ENCODE results near the gene GRID1. TPM values are rescaled to one million over a fixed set of nuclear protein-coding genes. Genes with fewer than 3 reads are reported as not detected.

The GRID1 gene
- total RNA-seq, 2 donors from 2014 or later = 0.27 to 0.85 TPM

- no peak for TF ChIP-seq CTCF (IDR thresholded peaks at IDR 0.05)
- no peak for ATAC-seq (ENCODE audit: insufficient number of reproducible peaks, low FRiP score, low read depth)
Measured at GRCh38 chr10:85617751-85618546, 748.6 kb downstream of the GRID1 start.

DNA sequence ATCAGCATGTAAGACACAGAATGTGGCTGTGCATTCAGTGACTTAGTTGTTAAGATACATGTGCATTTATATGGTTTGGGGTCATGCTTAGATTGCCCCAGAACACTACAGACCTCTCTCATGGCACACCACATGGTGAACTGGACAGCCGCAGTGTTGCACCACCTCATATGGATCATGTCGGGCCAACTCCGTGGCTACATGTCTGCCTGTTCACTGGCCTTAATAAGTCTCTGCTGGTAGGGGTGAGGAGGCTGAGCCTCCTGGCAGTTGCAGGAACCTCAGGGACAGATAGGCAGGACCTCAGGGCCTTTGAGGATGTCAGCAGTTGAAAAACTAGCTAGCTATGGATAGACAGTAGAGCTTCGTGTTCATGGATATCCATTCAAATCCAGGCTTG, 751.0 kb downstream of the GRID1 start:
- H3K9me3 ChIP-seq = no peaks in the 10 kb centered on the region
- no peaks in the 10 kb centered on the region for H3K36me3 ChIP-seq
- H3K4me1 ChIP-seq (ENCODE audit: control insufficient read depth in 1 of 2, low read depth in 2 of 2) = no peaks in the 10 kb centered on the region
- TF ChIP-seq CTCF (IDR thresholded peaks at IDR 0.05) = no peak
- ATAC-seq (ENCODE audit: insufficient number of reproducible peaks, low FRiP score, low read depth) = no peak
- DNase-seq (ENCODE audit: low spot score) = no peak
- no peaks in the 10 kb centered on the region for H3K27me3 ChIP-seq (replicated peaks; ENCODE audit: insufficient read depth)
- no peak overlapping the region for H3K4me3 ChIP-seq
- H3K27ac ChIP-seq = no peak overlapping the region

More at GRCh38 chr10:85617751-85618546, 748.6 kb downstream of the GRID1 start:
- no peak for DNase-seq (ENCODE audit: low spot score)
- Histone ChIP-seq H3K27me3 (replicated peaks; ENCODE audit: insufficient read depth) (no peaks in the 10 kb centered on the region), H3K27ac (no peak overlapping the region), H3K4me1 (ENCODE audit: control insufficient read depth in 1 of 2, low read depth in 2 of 2) (no peaks in the 10 kb centered on the region), H3K36me3 (no peaks in the 10 kb centered on the region), H3K9me3 (no peaks in the 10 kb centered on the region), H3K4me3 (no peak overlapping the region)

DNA sequence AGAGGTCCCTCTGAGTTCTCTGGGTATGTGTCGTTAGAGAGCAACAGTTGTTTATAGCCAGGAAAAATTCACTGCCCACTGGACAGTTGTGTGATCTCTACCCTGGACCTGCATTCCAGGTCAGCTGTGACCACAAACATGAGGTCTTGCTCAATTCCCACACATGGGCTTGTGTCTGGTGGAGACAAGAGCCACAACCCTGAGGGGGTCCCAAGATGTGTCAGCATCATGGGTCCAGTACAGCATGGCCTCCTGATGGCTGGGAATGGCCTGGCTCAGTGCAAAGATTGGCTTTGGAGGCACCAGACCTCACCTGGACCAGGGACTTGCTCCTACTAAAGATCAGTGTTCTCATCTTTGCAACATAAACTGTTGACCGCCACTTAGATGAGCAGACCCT, 751.6 kb downstream of the GRID1 start:
- no peak for TF ChIP-seq CTCF (IDR thresholded peaks at IDR 0.05)
- Histone ChIP-seq H3K4me3 (no peak overlapping the region), H3K9me3 (no peaks in the 10 kb centered on the region), H3K27me3 (replicated peaks; ENCODE audit: insufficient read depth) (no peaks in the 10 kb centered on the region), H3K36me3 (no peaks in the 10 kb centered on the region), H3K27ac (no peak overlapping the region), H3K4me1 (ENCODE audit: control insufficient read depth in 1 of 2, low read depth in 2 of 2) (no peaks in the 10 kb centered on the region)
- DNase-seq (ENCODE audit: low spot score) (no peak), ATAC-seq (ENCODE audit: insufficient number of reproducible peaks, low FRiP score, low read depth) (no peak)

GRCh38 chr10:85614566-85614965, 752.0 kb downstream of the GRID1 start:
- H3K9me3 ChIP-seq = no peaks in the 10 kb centered on the region
- TF ChIP-seq CTCF (IDR thresholded peaks at IDR 0.05) = no peak
- H3K27me3 ChIP-seq (replicated peaks; ENCODE audit: insufficient read depth) = no peaks in the 10 kb centered on the region
- H3K4me1 ChIP-seq (ENCODE audit: control insufficient read depth in 1 of 2, low read depth in 2 of 2) = no peaks in the 10 kb centered on the region
- H3K4me3 ChIP-seq = no peak overlapping the region
- H3K27ac ChIP-seq = no peak overlapping the region
- DNase-seq (ENCODE audit: low spot score) (no peak), ATAC-seq (ENCODE audit: insufficient number of reproducible peaks, low FRiP score, low read depth) (no peak)
- H3K36me3 ChIP-seq = no peaks in the 10 kb centered on the region

DNA sequence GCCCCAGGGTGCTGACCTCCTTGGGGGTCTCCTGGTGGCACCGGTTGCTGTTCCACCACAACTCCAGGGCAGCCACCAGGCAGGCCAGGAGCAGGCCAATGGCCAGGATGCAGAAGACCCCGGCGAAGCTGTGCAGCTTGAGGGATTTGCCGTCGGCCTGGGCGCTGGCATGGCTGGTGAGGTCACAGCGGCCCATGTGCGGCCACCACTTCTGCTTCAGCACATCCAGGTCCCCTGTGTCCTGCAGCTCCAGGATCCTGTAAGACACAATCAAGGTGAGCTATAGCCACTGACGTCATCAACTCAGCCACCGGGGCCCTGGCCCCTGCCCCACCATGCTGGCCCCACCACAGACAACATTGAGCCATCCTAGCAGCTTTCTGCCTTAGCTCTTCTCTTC, 753.2 kb downstream of the GRID1 start:
- Histone ChIP-seq H3K4me1 (ENCODE audit: control insufficient read depth in 1 of 2, low read depth in 2 of 2) (no peaks in the 10 kb centered on the region), H3K4me3 (no peak overlapping the region), H3K9me3 (no peaks in the 10 kb centered on the region), H3K36me3 (no peaks in the 10 kb centered on the region), H3K27ac (no peak overlapping the region), H3K27me3 (replicated peaks; ENCODE audit: insufficient read depth) (no peaks in the 10 kb centered on the region)
- TF ChIP-seq CTCF (IDR thresholded peaks at IDR 0.05) = no peak
- no peak for ATAC-seq (ENCODE audit: insufficient number of reproducible peaks, low FRiP score, low read depth)
- no peak for DNase-seq (ENCODE audit: low spot score)
